ENCODE results near the gene GNB1. TPM values are rescaled to one million over a fixed set of nuclear protein-coding genes. Genes with fewer than 3 reads are reported as not detected.

GNB1 gene
- 100 to 1,000 TPM in 4 of 5 donors, 10 to 100 TPM in 1; 49.6 to 195 (median 124) TPM for total RNA-seq
- polyA plus RNA-seq, result 100 to 1,000 TPM in 2 of 3 donors, 10 to 100 TPM in 1; 66.2 to 146 (median 126) TPM
- long read RNA-seq, donor 1, transcript GNB1-201 (12 exons, 3,132 nt), result major isoform, 14 of 57 reads
- long read RNA-seq, donor 1, partial matches to known transcripts, result 39 of 57 reads
- long read RNA-seq, donor 1, other reads (novel, unspliced or antisense), result 0 of 57 reads
- long read RNA-seq, donor 2, transcript GNB1-201 (12 exons, 3,132 nt), result major isoform, 19 of 48 reads
- long read RNA-seq, donor 2, partial matches to known transcripts, result 25 of 48 reads
- long read RNA-seq, donor 2, other reads (novel, unspliced or antisense), result 0 of 48 reads
- long read RNA-seq, donor 3, transcript GNB1-201 (12 exons, 3,132 nt), result major isoform, 12 of 26 reads
- long read RNA-seq, donor 3, partial matches to known transcripts, result 9 of 26 reads
- long read RNA-seq, donor 3, other reads (novel, unspliced or antisense), result 0 of 26 reads
- long read RNA-seq, donor 4, partial matches to known transcripts, result 0 of 4 reads
- long read RNA-seq, donor 4, other reads (novel, unspliced or antisense), result 0 of 4 reads
- long read RNA-seq, donor 5, transcript GNB1-201 (12 exons, 3,132 nt), result major isoform, 31 of 37 reads
- long read RNA-seq, donor 5, transcript GNB1-209 (11 exons, 3,145 nt), result minor isoform, 6 of 37 reads
- long read RNA-seq, donor 5, partial matches to known transcripts, result 0 of 37 reads
- long read RNA-seq, donor 5, other reads (novel, unspliced or antisense), result 0 of 37 reads
- long read RNA-seq, donor 6, result 0 reads
- long read RNA-seq, donor 7, transcript GNB1-201 (12 exons, 3,132 nt), result major isoform, 33 of 55 reads
- long read RNA-seq, donor 7, partial matches to known transcripts, result 18 of 55 reads
- long read RNA-seq, donor 7, other reads (novel, unspliced or antisense), result 0 of 55 reads
- long read RNA-seq, donor 8, transcript GNB1-201 (12 exons, 3,132 nt), result major isoform, 21 of 46 reads
- long read RNA-seq, donor 8, partial matches to known transcripts, result 22 of 46 reads
- long read RNA-seq, donor 8, other reads (novel, unspliced or antisense), result 0 of 46 reads
- long read RNA-seq, donor 9, transcript GNB1-209 (11 exons, 3,145 nt), result minor isoform, 9 of 32 reads
- long read RNA-seq, donor 9, transcript GNB1-201 (12 exons, 3,132 nt), result major isoform, 10 of 32 reads
- long read RNA-seq, donor 9, partial matches to known transcripts, result 12 of 32 reads
- long read RNA-seq, donor 9, other reads (novel, unspliced or antisense), result 0 of 32 reads
- long read RNA-seq, donor 10, transcript GNB1-201 (12 exons, 3,132 nt), result major isoform, 8 of 18 reads
- long read RNA-seq, donor 10, partial matches to known transcripts, result 10 of 18 reads
- long read RNA-seq, donor 10, other reads (novel, unspliced or antisense), result 0 of 18 reads

DNA sequence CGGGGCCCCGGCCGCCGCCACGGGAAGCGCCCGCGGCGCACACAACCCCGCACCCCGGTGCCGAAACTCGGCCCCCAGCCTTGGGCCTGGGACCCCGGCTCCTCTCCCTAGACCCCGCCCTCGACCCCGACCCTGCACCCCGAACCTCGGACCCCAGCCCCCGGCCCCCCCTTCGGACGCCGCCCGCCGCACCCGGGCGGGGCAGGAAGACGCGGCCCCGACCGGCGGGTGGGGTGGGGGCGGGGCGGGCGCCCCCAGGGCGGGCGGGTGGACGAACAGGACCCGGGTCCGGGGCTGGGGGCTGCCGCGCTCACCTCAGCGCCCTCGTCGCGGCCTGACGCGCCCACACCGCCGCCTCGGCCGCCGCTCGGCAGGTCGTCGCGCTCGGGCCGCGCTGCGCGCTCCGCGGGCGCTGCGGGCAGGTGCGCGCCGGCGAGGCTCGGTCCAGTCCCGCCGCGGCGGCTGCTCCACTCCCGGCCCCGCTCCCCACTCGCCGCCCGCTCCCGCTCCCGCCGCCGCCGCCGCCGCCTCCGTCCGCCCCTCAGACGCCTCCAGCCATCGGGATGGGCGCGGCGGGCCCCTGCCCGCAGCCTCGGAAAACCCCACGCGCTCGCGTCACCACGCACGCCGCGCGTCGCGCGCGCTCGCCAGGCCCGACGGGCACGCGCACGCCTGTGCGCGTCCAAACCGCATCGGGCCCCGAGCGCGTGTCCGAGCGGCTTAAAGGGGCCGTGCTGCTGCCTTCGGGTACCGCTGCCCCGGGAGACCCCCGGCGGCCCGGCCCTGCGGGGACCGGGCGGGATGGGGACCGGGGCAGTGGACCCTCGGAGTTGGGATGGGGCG, at the start of gene GNB1:
Gene GNB1 (minus strand): TSS at position 582 of the 843 bp plus-strand sequence. CDS start 65,634 bp downstream, outside the sequence.
- peaks cover 29 to 83% (median 74%) of the 10 kb centered on the region in 4 donors for H3K4me1 ChIP-seq
- WGBS, 5 donors, result 0 to 1% (median 1%) methylated on average over 13 to 137 of the region's 137 CpGs
- H3K27me3 ChIP-seq, result peaks cover 0 to 19% (median 0%) of the 10 kb centered on the region in 3 donors
- H3K27ac ChIP-seq, result peak within 1 kb of the TSS; percentile 94 to 100 (median 96)
- intact Hi-C loops (cut with DNase I; ENCODE audit: low total_unique reads), result no loop called here
- no peaks in the 10 kb centered on the region for H3K36me3 ChIP-seq
- H3K4me3 ChIP-seq, result peak within 1 kb of the TSS; percentile 77 to 94 (median 86)
- no peaks in the 10 kb centered on the region for H3K9me3 ChIP-seq
- TF ChIP-seq, protein P1, sequence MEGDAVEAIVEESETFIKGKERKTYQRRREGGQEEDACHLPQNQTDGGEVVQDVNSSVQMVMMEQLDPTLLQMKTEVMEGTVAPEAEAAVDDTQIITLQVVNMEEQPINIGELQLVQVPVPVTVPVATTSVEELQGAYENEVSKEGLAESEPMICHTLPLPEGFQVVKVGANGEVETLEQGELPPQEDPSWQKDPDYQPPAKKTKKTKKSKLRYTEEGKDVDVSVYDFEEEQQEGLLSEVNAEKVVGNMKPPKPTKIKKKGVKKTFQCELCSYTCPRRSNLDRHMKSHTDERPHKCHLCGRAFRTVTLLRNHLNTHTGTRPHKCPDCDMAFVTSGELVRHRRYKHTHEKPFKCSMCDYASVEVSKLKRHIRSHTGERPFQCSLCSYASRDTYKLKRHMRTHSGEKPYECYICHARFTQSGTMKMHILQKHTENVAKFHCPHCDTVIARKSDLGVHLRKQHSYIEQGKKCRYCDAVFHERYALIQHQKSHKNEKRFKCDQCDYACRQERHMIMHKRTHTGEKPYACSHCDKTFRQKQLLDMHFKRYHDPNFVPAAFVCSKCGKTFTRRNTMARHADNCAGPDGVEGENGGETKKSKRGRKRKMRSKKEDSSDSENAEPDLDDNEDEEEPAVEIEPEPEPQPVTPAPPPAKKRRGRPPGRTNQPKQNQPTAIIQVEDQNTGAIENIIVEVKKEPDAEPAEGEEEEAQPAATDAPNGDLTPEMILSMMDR (IDR thresholded peaks at IDR 0.05), result no peak
- TF ChIP-seq POLR2AphosphoS5 (IDR thresholded peaks at IDR 0.05), result peak; percentile 69 to 90 (median 88)
- peak; percentile 91 to 96 for DNase-seq

DNA sequence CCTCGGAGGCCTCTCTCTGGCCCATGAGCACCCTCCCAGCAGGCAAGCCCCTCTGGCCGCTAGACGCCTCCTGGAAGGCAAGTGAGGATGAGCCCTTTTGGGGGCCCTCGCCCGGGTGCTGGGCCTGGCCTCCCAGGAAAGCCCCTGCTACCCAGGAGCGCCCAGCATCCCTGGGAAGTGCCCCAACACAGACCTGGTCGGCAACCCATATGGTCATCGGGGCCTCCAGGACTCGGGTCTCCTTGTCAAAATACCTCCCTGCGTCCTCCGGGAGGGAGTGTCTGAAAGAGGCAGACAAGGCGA, 49.2 kb upstream of the GNB1 start:
- intact Hi-C loops (cut with DNase I; ENCODE audit: low total_unique reads), result no loop called here
- TF ChIP-seq POLR2A (IDR thresholded peaks at IDR 0.05) (no peak), EP300 (IDR thresholded peaks at IDR 0.05) (no peak), POLR2AphosphoS5 (IDR thresholded peaks at IDR 0.05) (no peak)
- TF ChIP-seq, protein P1 (IDR thresholded peaks at IDR 0.05), result no peak
- no peak for DNase-seq
- H3K27me3 ChIP-seq, result peaks cover 0 to 70% (median 12%) of the 10 kb centered on the region in 3 donors
- H3K27ac ChIP-seq, result no peak overlapping the region
- no peaks in the 10 kb centered on the region for H3K9me3 ChIP-seq
- H3K4me1 ChIP-seq, result peaks cover 8 to 11% (median 9%) of the 10 kb centered on the region in 4 donors
- H3K4me3 ChIP-seq, result no peak overlapping the region
- H3K36me3 ChIP-seq, result no peaks in the 10 kb centered on the region
- WGBS, 5 donors, result 84 to 92% (median 87%) methylated on average over 8 to 12 of the region's 12 CpGs

- intact Hi-C loops (cut with DNase I; ENCODE audit: low total_unique reads), result no loop called here
- H3K27ac ChIP-seq, result no peak overlapping the region
- no peak overlapping the region for H3K4me3 ChIP-seq
- peaks cover 0 to 69% (median 12%) of the 10 kb centered on the region in 3 donors for H3K27me3 ChIP-seq
- TF ChIP-seq POLR2A (IDR thresholded peaks at IDR 0.05) (no peak), EP300 (IDR thresholded peaks at IDR 0.05) (no peak), POLR2AphosphoS5 (IDR thresholded peaks at IDR 0.05) (no peak)
- TF ChIP-seq, protein P1 (IDR thresholded peaks at IDR 0.05), result no peak
- no peaks in the 10 kb centered on the region for H3K36me3 ChIP-seq
- peaks cover 8 to 10% (median 9%) of the 10 kb centered on the region in 4 donors for H3K4me1 ChIP-seq
- no peaks in the 10 kb centered on the region for H3K9me3 ChIP-seq
- DNase-seq, result peak in 1 of 2 donors; percentile 0
- 84 to 91% (median 88%) methylated on average over 23 to 28 of the region's 28 CpGs for WGBS, 5 donors
Observed at GRCh38 chr1:1939296-1940122, 48.6 kb upstream of the GNB1 start.
